Fibroblast of mammary gland (primary cell): ENCODE measurements around the gene URGCP.
A peak's percentile ranks its signal among the peaks of the same experiment; 100 is the strongest.
"Not testable (repeated sequence)": the region's sequence is repeated elsewhere in the genome, so short reads cannot be mapped to it uniquely, and the experiment has no call there.

Experiments used
- DNase-seq: peaks from one replicate; pipeline ENCODE4 v3.0.0-alpha.2; 2010; ENCODE audit warnings: low read depth
- H3K4me3 ChIP-seq: 2 replicates; pipeline ENCODE4 v1.5.1; 2011; ENCODE audit warnings: low read depth, mild to moderate bottlenecking, low read length, moderate library complexity; ENCODE audit not compliant: control insufficient read depth
- CTCF ChIP-seq: conservative IDR thresholded peaks from 2 replicates; pipeline ENCODE4 v1.5.1; 2011; ENCODE audit warnings: low read depth, low read length, inconsistent platforms; ENCODE audit not compliant: control insufficient read depth, insufficient read depth

Gene URGCP

GRCh38 chr7:43902542-43903054, 3.8 kb downstream of the URGCP start:
- TF ChIP-seq CTCF: no peak
- no peak for DNase-seq

GRCh38 chr7:43898571-43898970, 7.8 kb downstream of the URGCP start:
- DNase-seq, H3K4me3 ChIP-seq: not testable (repeated sequence)

More at GRCh38 chr7:43902542-43903054, 3.8 kb downstream of the URGCP start:
- H3K4me3 ChIP-seq: no peak overlapping the region

- DNase-seq: no peak
- H3K4me3 ChIP-seq: no peak overlapping the region
- no peak for TF ChIP-seq CTCF
Measured at GRCh38 chr7:43895847-43896415, 10.5 kb downstream of the URGCP start.

GRCh38 chr7:43891069-43891955, 15.1 kb downstream of the URGCP start:
- no peak overlapping the region for H3K4me3 ChIP-seq
- no peak for TF ChIP-seq CTCF
- no peak for DNase-seq

GRCh38 chr7:43890468-43890867, 15.9 kb downstream of the URGCP start:
- no peak for DNase-seq
- TF ChIP-seq CTCF: no peak

GRCh38 chr7:43888993-43889945, 17.1 kb downstream of the URGCP start:
- H3K4me3 ChIP-seq: no peak overlapping the region

More at GRCh38 chr7:43890468-43890867, 15.9 kb downstream of the URGCP start:
- no peak overlapping the region for H3K4me3 ChIP-seq

More at GRCh38 chr7:43888993-43889945, 17.1 kb downstream of the URGCP start:
- no peak for TF ChIP-seq CTCF
- peak; percentile 43 for DNase-seq
